ENCODE results near the gene CD247. TPM values are rescaled to one million over a fixed set of nuclear protein-coding genes. Genes with fewer than 3 reads are reported as not detected.

CD247 gene
- total RNA-seq, 1 donor from 2014 or later: 0.57 TPM

GRCh38 chr1:167516404-167517388, 1.6 kb downstream of the CD247 start:
- ATAC-seq (no peak), DNase-seq (no peak)
- intact Hi-C loops (cut with micrococcal nuclease): no loop called here

DNA sequence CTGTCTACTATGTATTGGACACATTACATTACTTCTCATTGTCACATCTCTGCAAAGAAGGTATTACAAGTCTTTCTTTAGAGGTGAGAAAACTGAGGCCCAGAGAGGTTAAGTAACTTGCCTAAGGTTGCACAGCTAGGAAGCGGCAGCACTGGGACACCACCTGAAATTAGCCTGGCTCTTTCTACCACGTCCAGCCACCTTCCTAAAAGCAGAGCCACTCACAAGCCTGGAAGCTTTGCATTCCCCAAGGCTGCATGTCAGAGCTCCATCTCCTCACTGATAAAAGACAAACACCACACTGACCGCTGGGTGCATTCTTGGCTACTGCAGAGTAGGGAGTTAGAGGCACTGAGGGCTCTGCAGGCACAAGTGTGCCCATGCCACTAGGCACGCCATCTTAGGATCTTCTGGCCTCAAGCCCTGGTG, 2.4 kb downstream of the CD247 start:
- no peak for DNase-seq
- intact Hi-C loops (cut with micrococcal nuclease): no loop called here
- no peak for ATAC-seq

GRCh38 chr1:167515461-167515860, 2.9 kb downstream of the CD247 start:
- intact Hi-C loops (cut with micrococcal nuclease): no loop called here
- ATAC-seq (no peak), DNase-seq (no peak)

DNA sequence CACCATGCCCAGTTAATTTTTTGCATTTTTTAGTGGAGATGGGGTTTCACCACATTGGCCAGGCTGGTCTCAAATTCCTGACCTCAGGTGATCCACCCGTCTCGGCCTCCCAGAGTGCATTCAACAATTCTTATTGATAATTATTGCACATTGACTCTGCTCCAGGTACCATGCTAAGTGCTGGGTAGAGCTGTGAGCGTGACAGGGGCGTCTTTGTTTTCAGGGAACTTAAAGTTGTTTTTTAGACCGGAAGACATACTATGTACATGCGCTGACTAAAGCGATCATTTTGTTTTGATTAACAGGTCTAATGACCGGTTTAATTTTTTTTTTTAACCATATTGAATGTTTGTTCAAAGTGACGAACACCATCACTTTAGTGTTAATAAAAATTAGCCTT, 4.0 kb downstream of the CD247 start:
- intact Hi-C loops (cut with micrococcal nuclease): no loop called here
- DNase-seq (no peak), ATAC-seq (no peak)

GRCh38 chr1:167512046-167512654, 6.2 kb downstream of the CD247 start:
- intact Hi-C loops (cut with micrococcal nuclease): no loop called here
- ATAC-seq (no peak), DNase-seq (no peak)

GRCh38 chr1:167511374-167511986, 6.8 kb downstream of the CD247 start:
- DNase-seq: no peak
- ATAC-seq: no peak
- intact Hi-C loops (cut with micrococcal nuclease): no loop called here

GRCh38 chr1:167510881-167511280, 7.4 kb downstream of the CD247 start:
- DNase-seq (no peak), ATAC-seq (no peak)
- intact Hi-C loops (cut with micrococcal nuclease): no loop called here

DNA sequence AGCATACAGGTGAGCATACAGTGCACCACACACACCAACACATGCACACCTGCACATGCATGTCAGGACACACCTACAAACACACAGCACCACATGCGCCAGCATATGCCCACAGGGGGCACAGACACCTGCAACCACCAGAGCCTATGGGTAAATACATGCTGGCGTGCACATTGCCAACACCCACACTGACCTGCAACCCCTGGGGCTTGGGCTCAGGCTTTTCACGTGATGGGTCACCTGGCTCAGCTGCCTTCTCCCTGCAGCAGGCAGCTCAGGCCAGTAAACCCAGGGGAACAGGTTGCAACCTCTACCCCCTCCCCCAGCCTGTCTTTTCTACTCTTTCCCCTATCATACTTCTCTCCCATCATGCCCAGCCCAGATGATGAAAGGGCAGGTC, 8.1 kb downstream of the CD247 start:
- intact Hi-C loops (cut with micrococcal nuclease): no loop called here
- DNase-seq: no peak
- ATAC-seq: no peak

- intact Hi-C loops (cut with micrococcal nuclease): no loop called here
- DNase-seq (no peak), ATAC-seq (no peak)
These were observed 8.7 kb downstream of the CD247 start for GRCh38 chr1:167509587-167509986.

DNA sequence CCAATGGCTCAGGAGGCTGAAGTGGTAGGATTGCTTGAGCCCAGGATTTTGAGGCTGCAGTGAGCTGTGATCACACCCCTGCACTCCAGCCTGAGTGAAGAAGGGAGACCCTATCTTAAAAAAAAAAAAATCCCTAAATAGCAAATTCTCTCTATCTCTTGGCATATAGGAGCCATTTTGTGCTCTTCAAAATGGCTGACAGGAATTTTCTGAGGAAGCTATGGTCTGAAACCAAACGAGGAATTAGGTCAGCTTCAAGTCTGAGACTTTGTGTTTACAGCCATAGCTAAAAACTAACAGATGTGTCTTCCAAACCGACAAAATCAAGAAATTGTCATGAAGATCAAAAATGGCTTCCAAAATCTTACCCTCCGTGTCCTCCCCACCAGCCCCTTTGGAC, 10.6 kb downstream of the CD247 start:
- no peak for DNase-seq
- ATAC-seq: no peak
- intact Hi-C loops (cut with micrococcal nuclease): no loop called here

- DNase-seq (no peak), ATAC-seq (no peak)
- intact Hi-C loops (cut with micrococcal nuclease): no loop called here
These were observed 13.9 kb downstream of the CD247 start for GRCh38 chr1:167504467-167504827.

- DNase-seq (no peak), ATAC-seq (no peak)
- intact Hi-C loops (cut with micrococcal nuclease): no loop called here
These were observed 14.5 kb downstream of the CD247 start for GRCh38 chr1:167503626-167504466.

GRCh38 chr1:167502719-167503462, 15.4 kb downstream of the CD247 start:
- intact Hi-C loops (cut with micrococcal nuclease): no loop called here
- DNase-seq (no peak), ATAC-seq (no peak)

DNA sequence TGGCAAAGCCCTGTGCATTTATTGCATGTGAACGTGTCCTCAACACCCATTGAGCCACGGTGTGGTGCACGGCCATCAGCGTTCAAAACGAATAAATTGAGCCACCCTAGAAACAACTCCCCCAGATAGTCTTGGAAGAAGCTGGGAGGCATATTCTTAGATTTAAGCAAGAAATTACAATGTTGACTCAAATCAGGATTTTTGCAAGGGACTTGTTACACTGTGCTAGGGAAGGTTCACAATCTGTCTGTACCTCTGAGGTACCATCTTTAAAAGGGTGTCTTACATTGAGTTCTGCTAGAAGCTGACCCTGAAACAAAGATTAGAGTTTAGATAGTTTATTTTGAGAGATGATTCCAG, 16.2 kb downstream of the CD247 start:
- ATAC-seq (no peak), DNase-seq (no peak)
- intact Hi-C loops (cut with micrococcal nuclease): no loop called here

DNA sequence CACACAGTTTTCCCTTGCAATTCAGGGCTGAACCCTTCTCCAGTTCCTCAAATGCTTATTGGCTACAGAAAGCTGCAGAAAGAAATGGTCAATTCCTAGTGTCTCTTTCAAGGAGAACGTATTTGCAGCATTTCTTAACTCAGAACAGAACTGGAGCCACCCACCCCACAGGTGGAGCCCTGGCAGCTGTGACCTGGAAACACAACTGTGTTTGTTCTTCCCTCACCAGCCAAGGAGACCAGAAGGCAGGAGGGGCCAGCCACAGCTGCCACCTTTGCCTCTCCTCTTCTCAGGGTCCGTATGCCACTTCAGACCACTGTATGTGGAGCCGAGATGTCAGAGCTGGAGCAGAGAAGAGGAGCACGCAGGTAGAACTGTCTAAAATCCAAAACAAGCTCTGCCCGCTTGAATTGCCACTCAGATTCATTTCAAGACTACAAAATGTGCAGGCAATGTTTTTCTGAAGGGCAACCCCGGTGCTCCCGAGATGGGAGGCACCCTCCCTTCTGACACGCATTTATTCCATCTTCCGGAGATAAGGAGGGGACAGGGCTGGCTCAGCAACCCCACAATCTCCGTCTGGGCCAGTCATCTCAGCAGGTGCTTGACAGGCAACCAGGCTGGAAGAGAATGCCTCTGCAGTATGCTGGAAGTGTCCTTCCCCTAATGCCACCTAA, 16.7 kb downstream of the CD247 start:
- ATAC-seq (no peak), DNase-seq (no peak)

GRCh38 chr1:167500283-167500860, 18.0 kb downstream of the CD247 start:
- ATAC-seq (no peak), DNase-seq (no peak)
- intact Hi-C loops (cut with micrococcal nuclease): no loop called here

More for the DNA sequence above, 16.7 kb downstream of the CD247 start:
- intact Hi-C loops (cut with micrococcal nuclease): no loop called here

DNA sequence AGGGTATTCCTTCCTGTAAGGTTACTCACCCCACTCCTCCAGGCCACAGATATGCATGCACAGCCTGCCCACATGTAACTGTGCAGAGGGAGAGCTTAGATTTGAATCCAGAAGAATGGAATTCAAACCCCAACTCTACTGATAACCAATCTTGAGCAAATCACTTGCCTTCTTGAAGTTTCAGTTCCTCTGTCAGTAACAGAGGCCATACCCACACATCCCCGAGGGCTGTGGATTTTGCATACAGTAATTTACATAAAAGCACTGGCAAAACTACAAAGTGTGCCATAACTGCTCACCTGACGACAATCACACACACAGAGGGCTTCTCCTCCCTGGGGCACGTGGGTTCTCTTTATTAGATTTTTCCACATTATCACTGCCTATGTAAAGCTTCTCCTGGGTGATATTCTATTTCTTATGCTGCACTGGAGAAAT, 18.6 kb downstream of the CD247 start:
- intact Hi-C loops (cut with micrococcal nuclease): no loop called here
- ATAC-seq (no peak), DNase-seq (no peak)

- DNase-seq: no peak
- no peak for ATAC-seq
- intact Hi-C loops (cut with micrococcal nuclease): no loop called here
These were observed 19.2 kb downstream of the CD247 start for GRCh38 chr1:167499106-167499505.
